ENCODE results near the gene DNAH6.
A peak's percentile ranks its signal among the peaks of the same experiment; 100 is the strongest.

Gene DNAH6

DNA sequence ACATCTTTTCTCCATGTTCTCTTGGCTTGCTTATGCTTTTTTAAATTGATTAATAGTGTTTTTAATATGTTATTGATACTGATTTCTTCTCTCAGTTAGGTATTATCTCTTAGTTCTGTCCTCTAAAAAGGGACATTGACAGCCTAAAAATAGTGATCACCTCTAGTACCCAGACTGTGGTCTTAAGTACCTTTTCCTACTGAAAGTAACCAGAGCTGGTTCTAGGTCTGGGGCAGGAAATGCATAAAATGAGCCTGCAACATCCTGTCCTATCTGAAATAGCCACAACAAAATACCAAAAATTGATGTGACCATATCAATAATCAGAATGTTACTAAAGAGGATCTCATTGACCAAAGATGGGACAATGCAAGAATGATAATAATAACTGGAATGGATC lies 113.3 kb downstream of the DNAH6 start:
- TF ChIP-seq, protein P1, sequence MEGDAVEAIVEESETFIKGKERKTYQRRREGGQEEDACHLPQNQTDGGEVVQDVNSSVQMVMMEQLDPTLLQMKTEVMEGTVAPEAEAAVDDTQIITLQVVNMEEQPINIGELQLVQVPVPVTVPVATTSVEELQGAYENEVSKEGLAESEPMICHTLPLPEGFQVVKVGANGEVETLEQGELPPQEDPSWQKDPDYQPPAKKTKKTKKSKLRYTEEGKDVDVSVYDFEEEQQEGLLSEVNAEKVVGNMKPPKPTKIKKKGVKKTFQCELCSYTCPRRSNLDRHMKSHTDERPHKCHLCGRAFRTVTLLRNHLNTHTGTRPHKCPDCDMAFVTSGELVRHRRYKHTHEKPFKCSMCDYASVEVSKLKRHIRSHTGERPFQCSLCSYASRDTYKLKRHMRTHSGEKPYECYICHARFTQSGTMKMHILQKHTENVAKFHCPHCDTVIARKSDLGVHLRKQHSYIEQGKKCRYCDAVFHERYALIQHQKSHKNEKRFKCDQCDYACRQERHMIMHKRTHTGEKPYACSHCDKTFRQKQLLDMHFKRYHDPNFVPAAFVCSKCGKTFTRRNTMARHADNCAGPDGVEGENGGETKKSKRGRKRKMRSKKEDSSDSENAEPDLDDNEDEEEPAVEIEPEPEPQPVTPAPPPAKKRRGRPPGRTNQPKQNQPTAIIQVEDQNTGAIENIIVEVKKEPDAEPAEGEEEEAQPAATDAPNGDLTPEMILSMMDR (IDR thresholded peaks at IDR 0.05; ENCODE audit: insufficient read depth, missing control alignments): no peak
- FAIRE-seq (no peak), DNase-seq (ENCODE audit: insufficient read length, low spot score) (no peak)

DNA sequence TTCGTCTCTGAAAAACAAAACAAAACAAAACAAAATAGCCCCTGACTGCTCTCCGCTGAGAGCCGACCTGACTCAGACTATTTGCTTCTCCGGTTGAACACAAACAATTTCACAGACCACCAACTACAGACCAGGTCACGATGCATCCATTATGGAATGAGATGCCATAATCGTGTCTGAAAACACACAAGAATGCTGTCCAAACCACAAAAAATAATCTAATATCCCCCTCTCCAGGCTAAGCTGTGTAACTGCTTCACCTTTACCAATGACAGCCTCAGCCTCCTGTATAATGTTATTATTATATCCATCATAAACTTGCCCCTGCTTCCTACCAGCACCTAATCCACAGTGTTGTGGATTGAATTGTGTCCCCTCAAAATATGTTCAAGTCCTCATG lies 114.7 kb downstream of the DNAH6 start:
- TF ChIP-seq, protein P1 (IDR thresholded peaks at IDR 0.05; ENCODE audit: insufficient read depth, missing control alignments): peak; percentile 64
- peak; percentile 71 for FAIRE-seq
- peak; percentile 18 for DNase-seq (ENCODE audit: insufficient read length, low spot score)

DNA sequence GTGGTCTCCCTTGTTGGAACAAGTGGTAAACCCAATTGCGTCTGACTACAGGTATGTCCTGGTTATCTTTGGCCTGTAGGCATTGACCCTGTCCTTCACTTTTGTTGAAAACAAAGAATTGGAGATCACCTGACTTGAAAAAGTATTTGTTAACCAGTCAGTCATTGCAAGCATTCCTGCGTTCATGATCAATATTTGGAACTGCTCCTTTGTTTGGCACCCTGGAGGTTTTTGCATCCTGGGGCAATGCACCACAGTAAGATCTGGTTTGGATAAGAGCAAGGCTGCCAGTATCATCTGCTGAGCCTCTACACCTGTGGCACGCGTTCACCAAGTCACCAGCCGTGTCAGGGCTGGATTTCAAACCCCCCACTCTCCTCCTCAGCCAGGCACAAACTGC lies 115.7 kb downstream of the DNAH6 start:
- DNase-seq (ENCODE audit: insufficient read length, low spot score): no peak
- FAIRE-seq: no peak

DNA sequence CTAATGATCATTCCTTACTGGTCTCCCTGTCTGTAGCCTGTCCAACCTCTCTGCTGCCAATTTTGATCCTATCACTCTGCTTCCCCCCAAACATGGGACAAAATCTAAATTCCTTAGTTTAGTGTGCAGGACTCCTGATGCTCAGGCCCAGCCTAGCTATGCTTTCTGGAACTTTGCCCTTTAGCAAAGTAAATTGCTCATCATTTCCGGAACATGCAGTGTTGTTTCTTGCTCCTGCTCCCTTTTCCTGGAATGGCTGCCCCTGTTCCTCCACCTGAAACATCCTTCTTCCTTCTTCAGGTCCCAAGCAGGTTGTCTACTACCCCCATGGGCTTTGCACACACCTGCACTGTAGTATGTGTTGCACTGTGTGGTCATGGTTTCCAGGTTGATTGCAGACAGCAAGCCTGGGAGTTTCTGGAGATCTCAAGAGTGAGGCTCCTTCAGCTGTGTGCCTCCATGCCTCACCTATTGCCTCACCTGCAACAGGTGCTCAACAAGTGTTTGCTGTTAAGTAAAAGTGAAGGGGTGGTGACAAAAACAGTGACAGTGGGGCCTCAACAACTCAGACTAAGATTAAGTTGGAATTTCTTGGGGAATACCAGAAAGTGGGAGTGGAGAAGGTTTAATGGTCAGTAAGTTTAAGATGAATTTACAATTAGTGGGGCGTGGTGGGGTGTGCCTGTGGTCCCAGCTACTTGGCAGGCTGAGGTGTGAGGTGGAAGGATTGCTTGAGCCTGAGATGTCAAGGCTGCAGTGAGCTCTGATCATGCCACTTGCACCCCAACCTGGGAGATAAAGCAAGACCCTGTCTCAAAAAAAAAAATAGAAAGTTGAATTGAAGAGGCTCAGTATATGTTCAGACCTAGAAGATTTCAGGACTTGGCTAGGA lies 120.0 kb downstream of the DNAH6 start:
- DNase-seq (ENCODE audit: insufficient read length, low spot score): no peak
- TF ChIP-seq, protein P1 (IDR thresholded peaks at IDR 0.05; ENCODE audit: insufficient read depth, missing control alignments): no peak
- FAIRE-seq: no peak

More for the DNA sequence above, 115.7 kb downstream of the DNAH6 start:
- TF ChIP-seq, protein P1 (IDR thresholded peaks at IDR 0.05; ENCODE audit: insufficient read depth, missing control alignments): no peak

DNA sequence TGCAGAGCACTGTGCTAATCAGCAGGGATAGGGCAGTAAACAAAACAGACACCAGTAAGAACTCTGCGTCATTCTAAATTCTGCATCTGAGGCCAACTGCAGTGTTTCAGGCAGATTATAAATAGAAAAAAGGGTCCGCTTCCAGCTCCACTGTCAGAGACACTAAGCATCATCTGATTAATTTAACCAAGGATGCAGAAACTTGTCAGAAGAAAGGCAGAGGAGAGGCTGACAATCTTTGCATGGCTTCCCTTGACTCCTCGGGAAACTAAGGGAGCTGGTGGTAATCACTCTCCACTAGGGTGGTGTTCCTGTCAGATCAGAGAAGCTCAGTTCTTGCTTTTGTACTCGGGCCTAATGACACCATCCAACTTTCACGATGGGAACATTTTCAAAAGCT lies 123.5 kb downstream of the DNAH6 start:
- TF ChIP-seq, protein P1 (IDR thresholded peaks at IDR 0.05; ENCODE audit: insufficient read depth, missing control alignments): no peak
- no peak for FAIRE-seq
- DNase-seq (ENCODE audit: insufficient read length, low spot score): no peak

DNA sequence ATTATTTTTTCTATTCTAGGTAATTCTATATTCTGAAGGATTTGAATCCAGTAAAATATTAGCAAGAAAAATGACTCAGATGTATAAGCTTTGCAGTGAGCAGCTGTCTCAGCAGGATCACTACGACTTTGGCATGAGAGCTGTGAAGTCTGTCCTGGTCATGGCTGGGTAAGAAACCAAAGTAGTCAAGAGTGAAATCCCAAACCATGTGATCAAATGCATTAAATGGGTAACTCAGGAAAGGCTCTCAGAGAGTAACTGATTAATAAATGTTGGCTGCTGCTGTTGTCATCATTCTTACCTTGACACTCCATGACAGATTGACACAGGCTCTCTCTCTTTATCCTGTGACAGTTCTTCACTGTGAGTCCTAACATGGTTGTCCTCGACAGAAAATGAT lies 124.1 kb downstream of the DNAH6 start:
- FAIRE-seq (no peak), DNase-seq (ENCODE audit: insufficient read length, low spot score) (no peak)
- TF ChIP-seq, protein P1 (IDR thresholded peaks at IDR 0.05; ENCODE audit: insufficient read depth, missing control alignments): no peak

DNA sequence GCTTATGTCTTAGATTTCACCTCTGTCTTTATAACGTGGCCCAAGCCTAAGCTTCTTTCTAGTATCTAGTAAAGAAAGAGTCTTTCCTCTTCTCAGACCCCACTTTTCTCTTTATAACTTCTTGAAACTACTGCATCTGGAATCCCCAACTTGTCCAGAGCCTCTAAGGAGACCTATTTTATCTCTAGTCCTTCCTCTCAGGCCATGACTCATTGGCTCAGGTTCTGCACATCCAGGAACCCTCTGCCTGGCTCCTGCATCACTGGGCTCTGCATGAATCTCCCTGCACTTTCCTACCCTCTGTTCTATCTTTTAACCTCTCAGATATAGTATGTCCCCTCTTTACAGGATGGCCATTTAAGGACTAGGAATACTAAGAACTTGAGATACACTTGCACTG lies 124.7 kb downstream of the DNAH6 start:
- FAIRE-seq: no peak
- no peak for DNase-seq (ENCODE audit: insufficient read length, low spot score)
- TF ChIP-seq, protein P1 (IDR thresholded peaks at IDR 0.05; ENCODE audit: insufficient read depth, missing control alignments): no peak
